HepG2 (cell line): Measurements from ENCODE around the gene FAM193A. TPM values are rescaled to one million over a fixed set of nuclear protein-coding genes. Genes with fewer than 3 reads are reported as not detected.
A peak's percentile ranks its signal among the peaks of the same experiment; 100 is the strongest.

Source experiments
- ADNP ChIP-seq: sonication (generic); formaldehyde crosslinking; IDR thresholded peaks from 2 replicates; pipeline ENCODE4 v1.4.0; 2020; ENCODE audit warnings: missing genetic modification reagents
- ATF7 ChIP-seq, 2 experiments: fragments of 450-650 bp in 1 of 2; sonication (generic) in 1 of 2; formaldehyde crosslinking in 1 of 2; IDR thresholded peaks; 2 replicates each; pipeline versions ENCODE4 v1.4.0 to v1.6.1; 2016 to 2020; ENCODE audit warnings: antibody characterized with exemption in 1 of 2, mild to moderate bottlenecking in 1 of 2, missing genetic modification reagents in 1 of 2
- CBX5 ChIP-seq: sonication (generic); formaldehyde crosslinking; IDR thresholded peaks from 2 replicates; pipeline ENCODE4 v1.4.0; 2020; ENCODE audit warnings: missing genetic modification reagents, borderline replicate concordance
- HHEX ChIP-seq: IDR thresholded peaks from 2 replicates; pipeline ENCODE4 v1.6.1; 2016; ENCODE audit warnings: control low read depth
- HIVEP1 ChIP-seq: sonication (generic); formaldehyde crosslinking; IDR thresholded peaks from 2 replicates; pipeline ENCODE4 v1.4.0; 2020; ENCODE audit warnings: mild to moderate bottlenecking, missing genetic modification reagents
- HNRNPL ChIP-seq: fragments of 200-400 bp; formaldehyde crosslinking; IDR thresholded peaks from 2 replicates; pipeline ENCODE4 v1.6.1; 2017; ENCODE audit warnings: mild to moderate bottlenecking, low read depth, low read length
- NONO ChIP-seq, 2 experiments: fragments of 450-650 bp in 1 of 2; sonication (generic) in 1 of 2; formaldehyde crosslinking in 1 of 2; IDR thresholded peaks in 1 of 2; conservative IDR thresholded peaks in 1 of 2; 2 replicates each; pipeline versions ENCODE4 v1.6.1 to v1.8.0; 2017 to 2022; ENCODE audit warnings: mild to moderate bottlenecking in 1 of 2, missing genetic modification reagents in 1 of 2, moderate library complexity in 1 of 2
- NR2F6 ChIP-seq, 2 experiments: IDR thresholded peaks; 2 replicates each; pipeline ENCODE4 v1.6.1; 2016; ENCODE audit warnings: antibody characterized with exemption in 1 of 2, mild to moderate bottlenecking in 1 of 2
- RELA ChIP-seq: sonication (generic); formaldehyde crosslinking; IDR thresholded peaks from 2 replicates; pipeline ENCODE4 v1.4.0; 2020; ENCODE audit warnings: missing genetic modification reagents
- SOX6 ChIP-seq, 2 experiments: fragments of 450-650 bp in 1 of 2; sonication (generic) in 1 of 2; formaldehyde crosslinking in 1 of 2; IDR thresholded peaks; 2 replicates each; pipeline versions ENCODE4 v1.4.0 to v1.6.1; 2017 to 2020; ENCODE audit warnings: antibody characterized with exemption in 1 of 2, mild to moderate bottlenecking in 1 of 2, missing genetic modification reagents in 1 of 2
- ZNF720 ChIP-seq: sonication (generic); formaldehyde crosslinking; IDR thresholded peaks from 2 replicates; pipeline ENCODE4 v1.4.0; 2020; ENCODE audit warnings: missing genetic modification reagents
- ZNF768 ChIP-seq: sonication (generic); formaldehyde crosslinking; IDR thresholded peaks from 2 replicates; pipeline ENCODE4 v1.4.0; 2020; ENCODE audit warnings: missing genetic modification reagents
- polyA plus RNA-seq, 8 experiments: library from polyadenylated mRNA; depleted of rRNA in 3 of 8; stranded (reverse) in 7 of 8; unstranded in 1 of 8; fragments of >200 nt; fragmentation: Illumina TruSeq in 4 of 8; extraction: Trizol in 4 of 8; gene quantifications; 2 replicates each; pipeline versions ENCODE4 v1.2.1 to v1.2.3, GENCODE V29; 2011 to 2016; ENCODE audit warnings: low read depth in 4 of 8, missing spikeins in 1 of 8, mixed read lengths in 1 of 8; ENCODE audit not compliant: insufficient read depth in 1 of 8
- total RNA-seq, 5 experiments: library from RNA; depleted of rRNA; stranded (reverse); fragments of >200 nt; fragmentation: Illumina TruSeq; extraction: Trizol; gene quantifications; 2 replicates each; pipeline ENCODE4 v1.2.3, GENCODE V29; 2016; ENCODE audit warnings: low read depth in 1 of 5
- TF ChIP-seq, protein P1 (sequence below): sonication (generic); formaldehyde crosslinking; IDR thresholded peaks from 2 replicates; pipeline ENCODE4 v1.5.0; 2020; ENCODE audit warnings: mild to moderate bottlenecking, missing genetic modification reagents
- TF ChIP-seq, protein P2 (sequence below): sonication (generic); formaldehyde crosslinking; IDR thresholded peaks from 2 replicates; pipeline ENCODE4 v1.4.0; 2020; ENCODE audit warnings: missing genetic modification reagents
- TF ChIP-seq, protein P3 (sequence below): sonication (generic); formaldehyde crosslinking; IDR thresholded peaks from 2 replicates; pipeline ENCODE4 v1.5.1; 2020; ENCODE audit warnings: mild to moderate bottlenecking, missing genetic modification reagents, moderate library complexity

The FAM193A gene
- total and polyA plus RNA-seq, 2 of the 13 experiments (the other 11 are each of a cell fraction or from before 2014, with no cell fraction given), result 5.7 to 8.7 TPM

DNA sequence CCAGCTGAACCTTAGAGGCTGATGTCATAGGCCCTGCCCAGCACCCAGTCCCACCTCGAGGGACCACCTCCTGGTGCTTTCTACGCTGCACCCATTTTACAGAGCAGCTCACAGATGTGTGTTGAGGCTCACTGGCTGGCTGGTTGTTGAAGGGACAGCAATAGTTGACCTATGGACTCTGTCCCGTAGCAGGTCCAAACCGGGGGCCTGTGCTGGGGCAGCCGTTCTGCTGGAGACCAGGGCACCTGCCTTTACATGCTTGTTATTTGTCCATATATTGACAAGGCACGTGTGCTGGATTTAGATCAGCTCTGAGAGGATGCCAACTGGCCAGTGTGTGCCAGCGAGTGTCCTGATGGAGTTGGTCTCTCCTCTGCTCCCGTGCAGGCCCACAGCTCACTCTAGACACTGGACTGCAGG is 161.6 kb downstream of the FAM193A start (continued):
- TF ChIP-seq ZNF720, result no peak
- TF ChIP-seq ADNP (CRISPR knock-in tag), result 0 out of 2 replicates have a peak, but pooled peaks have one; percentile 54
- peak; percentile 48; the same call in 1 of the 2 replicates for TF ChIP-seq HIVEP1 (CRISPR knock-in tag)
- no peak for TF ChIP-seq ATF7 (IDR thresholded peaks at IDR 0.05)
- TF ChIP-seq ATF7 (CRISPR knock-in tag; IDR thresholded peaks at IDR 0.05), result no peak
- TF ChIP-seq, protein P1, sequence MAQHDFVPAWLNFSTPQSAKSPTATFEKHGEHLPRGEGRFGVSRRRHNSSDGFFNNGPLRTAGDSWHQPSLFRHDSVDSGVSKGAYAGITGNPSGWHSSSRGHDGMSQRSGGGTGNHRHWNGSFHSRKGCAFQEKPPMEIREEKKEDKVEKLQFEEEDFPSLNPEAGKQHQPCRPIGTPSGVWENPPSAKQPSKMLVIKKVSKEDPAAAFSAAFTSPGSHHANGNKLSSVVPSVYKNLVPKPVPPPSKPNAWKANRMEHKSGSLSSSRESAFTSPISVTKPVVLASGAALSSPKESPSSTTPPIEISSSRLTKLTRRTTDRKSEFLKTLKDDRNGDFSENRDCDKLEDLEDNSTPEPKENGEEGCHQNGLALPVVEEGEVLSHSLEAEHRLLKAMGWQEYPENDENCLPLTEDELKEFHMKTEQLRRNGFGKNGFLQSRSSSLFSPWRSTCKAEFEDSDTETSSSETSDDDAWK, result no peak
- no peak for TF ChIP-seq SOX6 (IDR thresholded peaks at IDR 0.05)
- peak; percentile 23; the same call in 1 of the 2 replicates for TF ChIP-seq SOX6 (CRISPR knock-in tag; IDR thresholded peaks at IDR 0.05)
- no peak for TF ChIP-seq NONO (IDR thresholded peaks at IDR 0.05)
- 0 out of 2 replicates have a peak, but pooled peaks have one; percentile 31 for TF ChIP-seq NONO (CRISPR knock-in tag; conservative IDR thresholded peaks at IDR 0.05)
- TF ChIP-seq, protein P2, sequence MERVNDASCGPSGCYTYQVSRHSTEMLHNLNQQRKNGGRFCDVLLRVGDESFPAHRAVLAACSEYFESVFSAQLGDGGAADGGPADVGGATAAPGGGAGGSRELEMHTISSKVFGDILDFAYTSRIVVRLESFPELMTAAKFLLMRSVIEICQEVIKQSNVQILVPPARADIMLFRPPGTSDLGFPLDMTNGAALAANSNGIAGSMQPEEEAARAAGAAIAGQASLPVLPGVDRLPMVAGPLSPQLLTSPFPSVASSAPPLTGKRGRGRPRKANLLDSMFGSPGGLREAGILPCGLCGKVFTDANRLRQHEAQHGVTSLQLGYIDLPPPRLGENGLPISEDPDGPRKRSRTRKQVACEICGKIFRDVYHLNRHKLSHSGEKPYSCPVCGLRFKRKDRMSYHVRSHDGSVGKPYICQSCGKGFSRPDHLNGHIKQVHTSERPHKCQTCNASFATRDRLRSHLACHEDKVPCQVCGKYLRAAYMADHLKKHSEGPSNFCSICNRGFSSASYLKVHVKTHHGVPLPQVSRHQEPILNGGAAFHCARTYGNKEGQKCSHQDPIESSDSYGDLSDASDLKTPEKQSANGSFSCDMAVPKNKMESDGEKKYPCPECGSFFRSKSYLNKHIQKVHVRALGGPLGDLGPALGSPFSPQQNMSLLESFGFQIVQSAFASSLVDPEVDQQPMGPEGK (CRISPR knock-in tag), result peak; percentile 58; the same call in 1 of the 2 replicates
- 0 out of 2 replicates have a peak, but pooled peaks have one; percentile 45 for TF ChIP-seq HNRNPL
- 0 out of 2 replicates have a peak, but pooled peaks have one; percentile 33 for TF ChIP-seq ZNF768
- TF ChIP-seq RELA (CRISPR knock-in tag), result no peak
- TF ChIP-seq, protein P3, sequence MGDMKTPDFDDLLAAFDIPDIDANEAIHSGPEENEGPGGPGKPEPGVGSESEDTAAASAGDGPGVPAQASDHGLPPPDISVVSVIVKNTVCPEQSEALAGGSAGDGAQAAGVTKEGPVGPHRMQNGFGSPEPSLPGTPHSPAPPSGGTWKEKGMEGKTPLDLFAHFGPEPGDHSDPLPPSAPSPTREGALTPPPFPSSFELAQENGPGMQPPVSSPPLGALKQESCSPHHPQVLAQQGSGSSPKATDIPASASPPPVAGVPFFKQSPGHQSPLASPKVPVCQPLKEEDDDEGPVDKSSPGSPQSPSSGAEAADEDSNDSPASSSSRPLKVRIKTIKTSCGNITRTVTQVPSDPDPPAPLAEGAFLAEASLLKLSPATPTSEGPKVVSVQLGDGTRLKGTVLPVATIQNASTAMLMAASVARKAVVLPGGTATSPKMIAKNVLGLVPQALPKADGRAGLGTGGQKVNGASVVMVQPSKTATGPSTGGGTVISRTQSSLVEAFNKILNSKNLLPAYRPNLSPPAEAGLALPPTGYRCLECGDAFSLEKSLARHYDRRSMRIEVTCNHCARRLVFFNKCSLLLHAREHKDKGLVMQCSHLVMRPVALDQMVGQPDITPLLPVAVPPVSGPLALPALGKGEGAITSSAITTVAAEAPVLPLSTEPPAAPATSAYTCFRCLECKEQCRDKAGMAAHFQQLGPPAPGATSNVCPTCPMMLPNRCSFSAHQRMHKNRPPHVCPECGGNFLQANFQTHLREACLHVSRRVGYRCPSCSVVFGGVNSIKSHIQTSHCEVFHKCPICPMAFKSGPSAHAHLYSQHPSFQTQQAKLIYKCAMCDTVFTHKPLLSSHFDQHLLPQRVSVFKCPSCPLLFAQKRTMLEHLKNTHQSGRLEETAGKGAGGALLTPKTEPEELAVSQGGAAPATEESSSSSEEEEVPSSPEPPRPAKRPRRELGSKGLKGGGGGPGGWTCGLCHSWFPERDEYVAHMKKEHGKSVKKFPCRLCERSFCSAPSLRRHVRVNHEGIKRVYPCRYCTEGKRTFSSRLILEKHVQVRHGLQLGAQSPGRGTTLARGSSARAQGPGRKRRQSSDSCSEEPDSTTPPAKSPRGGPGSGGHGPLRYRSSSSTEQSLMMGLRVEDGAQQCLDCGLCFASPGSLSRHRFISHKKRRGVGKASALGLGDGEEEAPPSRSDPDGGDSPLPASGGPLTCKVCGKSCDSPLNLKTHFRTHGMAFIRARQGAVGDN (CRISPR knock-in tag), result peak; percentile 66
- no peak for TF ChIP-seq NR2F6 (IDR thresholded peaks at IDR 0.05)
- TF ChIP-seq NR2F6 (CRISPR knock-in tag; IDR thresholded peaks at IDR 0.05), result peak; percentile 42; the same call in 1 of the 2 replicates
- TF ChIP-seq HHEX, result no peak
- TF ChIP-seq CBX5 (CRISPR knock-in tag), result no peak
